Measurements from ENCODE around the gene CTTNBP2.

CTTNBP2 gene

DNA sequence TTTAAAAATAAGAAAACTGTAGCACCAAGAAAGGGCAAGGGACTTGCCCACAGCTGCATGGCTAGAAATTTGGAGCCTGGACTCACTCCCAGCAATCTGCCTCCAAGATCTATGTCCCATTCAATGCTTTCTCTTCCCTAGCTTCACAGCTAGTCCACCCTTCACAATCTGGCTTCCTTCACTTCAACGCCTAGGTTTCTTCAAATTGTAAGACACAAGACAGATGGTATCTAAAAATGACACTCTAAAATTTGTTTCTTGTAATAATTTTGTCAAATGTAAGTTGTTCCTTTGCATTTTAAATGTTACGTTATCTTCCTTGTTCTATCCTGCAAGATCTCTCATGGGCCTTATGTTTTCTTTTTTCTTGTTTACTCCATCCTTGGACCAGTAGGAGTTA, 48.6 kb downstream of the CTTNBP2 start:
- no peak for DNase-seq

DNA sequence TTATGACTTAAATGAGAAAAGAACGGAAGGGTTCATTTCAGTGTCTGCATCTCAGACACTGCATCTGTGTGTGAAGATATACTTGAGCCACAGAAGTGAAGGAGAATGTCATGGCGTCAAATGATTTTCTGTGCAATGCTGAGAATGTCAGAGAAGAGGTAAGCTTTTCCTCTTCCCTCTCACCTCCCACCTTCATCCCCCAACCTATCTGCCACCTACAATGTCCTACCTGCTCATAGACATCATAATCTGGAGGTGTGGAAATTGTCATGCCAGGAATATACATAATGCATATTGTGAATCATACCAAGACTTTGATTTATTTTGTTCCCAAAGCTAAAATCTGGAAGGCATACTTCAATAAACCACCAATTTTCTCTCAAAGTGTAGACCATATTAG, 53.7 kb downstream of the CTTNBP2 start:
- DNase-seq: no peak

DNA sequence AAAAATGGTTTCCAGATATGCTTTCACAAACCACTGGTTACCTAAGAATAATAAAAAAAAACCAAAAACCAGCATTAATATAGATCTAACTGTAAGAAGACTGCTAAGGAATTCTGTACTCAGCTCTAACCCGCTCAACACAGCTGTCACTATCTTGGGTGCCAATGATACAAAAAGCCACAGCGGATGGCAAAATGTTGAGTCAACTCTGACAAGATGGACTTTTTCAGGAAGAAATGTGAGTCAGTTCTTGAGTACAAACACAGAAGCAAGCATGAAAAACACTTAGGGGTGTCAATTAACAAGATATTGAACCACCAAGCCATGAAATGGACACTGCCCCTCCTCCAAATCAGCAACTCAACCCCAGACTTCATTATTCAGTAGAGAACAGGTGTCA, 55.0 kb downstream of the CTTNBP2 start:
- DNase-seq: no peak

DNA sequence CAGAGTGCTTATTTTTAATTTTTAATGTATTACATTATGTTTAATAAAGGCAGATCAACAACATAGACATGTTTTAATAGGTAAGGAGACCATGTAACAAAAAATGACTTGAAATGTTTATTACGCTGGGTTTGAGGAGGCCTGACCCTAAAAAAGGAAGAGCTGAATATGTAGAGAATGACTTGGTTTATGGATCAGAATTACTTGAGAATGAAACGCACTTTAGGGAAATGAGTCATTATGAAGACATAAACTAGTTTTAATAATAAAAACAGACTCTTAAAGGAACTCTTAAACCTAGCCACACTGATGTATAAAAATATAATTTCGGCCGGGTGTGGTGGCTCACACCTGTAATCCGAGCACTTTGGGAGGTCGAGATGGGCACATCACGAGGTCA, 56.5 kb downstream of the CTTNBP2 start:
- no peak for DNase-seq

DNA sequence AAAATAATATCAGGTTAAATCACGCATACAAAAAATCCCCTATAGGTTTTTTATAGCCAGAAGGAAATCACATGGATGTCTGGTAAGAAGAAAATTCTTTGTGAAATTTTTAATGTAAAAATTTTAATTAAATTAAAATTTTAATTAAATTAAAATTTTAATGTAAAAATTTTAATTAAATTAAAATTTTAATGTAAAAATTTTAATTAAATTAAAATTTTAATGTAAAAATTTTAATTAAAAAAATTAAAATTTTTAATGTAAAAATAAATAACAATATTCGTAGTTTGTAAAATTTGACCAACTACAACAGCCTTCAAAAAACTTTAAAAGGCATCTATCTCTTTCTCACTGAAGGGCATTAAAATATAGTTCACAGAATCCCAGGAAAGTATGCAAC, 61.5 kb downstream of the CTTNBP2 start:
- DNase-seq: no peak

DNA sequence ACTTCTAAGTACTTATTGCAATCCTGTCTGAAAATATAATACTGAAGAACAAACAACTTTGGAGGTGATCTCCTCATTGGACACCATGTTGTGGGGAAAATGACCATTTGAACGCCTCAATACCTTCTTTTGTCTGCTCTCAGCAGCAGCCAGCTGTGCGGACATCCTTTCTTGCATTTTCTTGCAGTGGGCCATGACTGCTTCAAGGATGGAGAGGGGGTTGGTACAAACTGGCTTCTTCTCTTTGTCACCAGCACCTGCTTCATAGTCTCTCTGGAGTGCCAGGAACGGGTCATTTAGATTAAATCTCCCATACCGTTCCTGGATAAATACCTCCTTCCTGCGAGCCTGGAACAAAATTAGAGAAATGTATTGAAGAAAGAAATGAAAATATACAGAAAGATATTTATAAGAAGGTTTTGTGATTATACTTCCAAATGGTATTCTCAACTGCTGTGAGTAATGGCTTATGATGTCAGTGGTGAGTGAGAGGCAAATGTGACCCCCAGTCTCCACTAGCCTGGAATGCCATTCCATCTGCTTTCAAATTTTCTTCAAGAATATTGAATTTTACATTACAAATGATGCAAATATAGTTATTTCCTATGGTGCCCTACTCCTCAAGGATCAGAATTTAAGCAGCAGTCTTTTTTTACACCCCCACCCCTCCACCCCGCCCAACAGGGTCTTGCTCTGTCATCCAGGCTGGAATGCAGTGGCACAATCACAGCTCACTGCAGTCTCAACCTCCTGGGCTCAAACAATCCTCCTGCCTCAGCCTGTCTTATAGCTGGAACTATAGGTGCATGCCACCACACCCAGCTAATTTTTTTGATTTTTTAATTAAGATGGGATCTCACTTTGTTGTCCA, 62.4 kb downstream of the CTTNBP2 start:
- no peak for DNase-seq

DNA sequence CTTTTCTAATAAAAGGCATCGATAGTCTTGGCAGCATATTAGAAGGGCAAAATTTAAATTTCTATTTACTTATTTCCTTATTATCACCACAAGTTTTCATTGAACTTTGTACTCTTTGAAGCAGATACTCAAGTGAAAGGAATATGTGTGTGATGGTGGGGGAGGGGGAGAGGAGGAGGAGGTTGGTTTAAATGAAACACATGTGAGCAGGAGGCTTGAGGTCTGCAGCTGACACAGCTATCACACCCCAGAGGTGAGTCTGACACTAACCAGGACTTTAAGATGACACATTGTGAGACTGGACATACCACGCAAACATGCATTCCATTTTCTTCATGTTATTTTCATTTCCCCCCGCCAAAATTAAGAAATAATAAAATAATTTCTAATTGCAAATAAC, 63.3 kb downstream of the CTTNBP2 start:
- peak; percentile 65 for DNase-seq

DNA sequence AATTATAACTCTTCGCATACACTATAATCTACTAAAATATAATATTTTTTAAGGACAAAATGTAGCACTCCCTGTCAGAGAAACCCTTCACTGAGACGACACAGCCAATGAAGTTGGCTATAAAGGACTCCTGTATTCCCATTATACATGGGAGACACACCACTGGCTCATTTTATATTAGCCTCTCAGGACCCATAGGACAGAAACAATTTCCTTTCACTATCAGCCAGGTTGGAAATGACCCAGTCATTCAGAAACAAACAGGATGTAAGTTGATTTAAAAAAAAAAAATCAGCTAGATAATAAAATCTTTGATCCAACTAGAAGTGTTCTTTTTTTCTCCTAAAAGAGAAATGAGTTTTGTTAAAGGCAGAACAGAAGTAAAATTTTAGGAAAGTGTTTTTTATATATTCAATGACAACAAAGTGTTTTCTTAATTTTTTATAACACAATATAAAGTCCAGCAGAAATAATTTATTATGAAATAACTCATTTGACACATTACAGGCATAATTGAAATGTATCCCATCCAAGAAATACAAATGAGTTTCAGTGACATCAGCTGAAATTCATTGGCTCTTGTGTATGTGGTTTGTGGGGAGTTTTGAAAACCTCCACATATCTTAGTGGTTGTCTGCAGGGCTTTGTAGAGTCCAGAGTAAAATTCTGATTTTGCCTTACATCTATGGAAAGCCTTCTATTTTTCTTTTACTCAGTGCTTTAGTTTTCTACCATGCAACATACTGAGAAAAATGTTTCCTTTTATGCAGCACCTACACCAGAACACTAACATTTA, 64.1 kb downstream of the CTTNBP2 start:
- no peak for DNase-seq

DNA sequence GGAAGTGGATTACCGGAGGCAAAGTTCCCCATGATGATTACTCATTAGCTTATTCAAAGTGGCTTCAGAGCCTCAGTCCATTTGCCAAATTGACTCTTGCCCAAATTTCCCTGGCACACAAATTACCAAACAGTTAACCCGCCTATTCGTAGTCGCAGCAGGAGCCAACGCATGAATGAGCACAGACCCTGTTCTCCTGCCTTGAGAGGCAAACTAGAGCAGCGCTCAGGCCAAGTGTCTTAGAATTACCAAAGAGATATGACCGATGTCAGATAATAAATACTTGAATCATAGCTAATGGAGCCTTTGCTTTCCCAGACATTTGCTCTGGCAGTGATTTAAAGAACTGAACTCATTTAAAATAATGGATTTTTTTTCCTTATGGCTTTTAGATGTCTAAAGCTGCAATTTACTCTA, 64.9 kb downstream of the CTTNBP2 start:
- DNase-seq: no peak

DNA sequence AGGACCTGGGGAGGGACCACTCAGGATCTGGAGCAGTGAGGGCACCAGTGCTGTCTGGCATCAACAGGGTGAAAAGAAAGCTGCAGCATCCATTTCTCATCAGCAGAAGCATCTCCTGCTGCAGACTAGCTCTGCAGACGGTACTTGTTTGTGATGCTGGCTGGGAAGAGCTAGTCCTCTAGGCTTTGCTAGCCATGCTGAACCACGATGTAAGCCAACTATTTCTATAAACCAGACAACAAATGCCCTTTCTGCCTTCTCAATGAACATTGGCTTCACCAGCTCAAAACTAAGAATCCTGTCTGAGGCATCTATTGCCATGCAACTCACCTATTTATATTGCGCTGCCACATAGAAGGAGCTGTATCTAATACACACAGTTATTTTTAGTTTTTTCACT, 65.6 kb downstream of the CTTNBP2 start:
- no peak for DNase-seq

DNA sequence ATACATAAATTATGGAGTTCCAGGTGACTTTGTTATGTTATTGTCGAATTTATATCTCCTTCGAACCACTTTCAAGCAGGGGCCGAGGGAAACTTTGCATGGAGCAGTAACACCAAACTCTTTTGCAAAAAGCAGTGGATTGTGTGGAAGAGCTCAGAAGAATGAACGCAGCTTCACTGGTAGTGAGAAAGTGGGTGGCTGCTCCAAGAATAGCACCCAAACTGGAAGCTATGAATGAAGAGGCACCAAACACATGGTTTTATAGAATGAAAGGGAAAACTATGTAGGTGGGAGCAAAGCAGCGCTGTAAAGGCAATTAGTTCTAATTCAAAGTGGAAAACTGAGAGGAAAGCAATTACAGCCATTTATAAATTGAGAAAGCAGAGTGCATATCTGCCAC, 67.2 kb downstream of the CTTNBP2 start:
- no peak for DNase-seq

DNA sequence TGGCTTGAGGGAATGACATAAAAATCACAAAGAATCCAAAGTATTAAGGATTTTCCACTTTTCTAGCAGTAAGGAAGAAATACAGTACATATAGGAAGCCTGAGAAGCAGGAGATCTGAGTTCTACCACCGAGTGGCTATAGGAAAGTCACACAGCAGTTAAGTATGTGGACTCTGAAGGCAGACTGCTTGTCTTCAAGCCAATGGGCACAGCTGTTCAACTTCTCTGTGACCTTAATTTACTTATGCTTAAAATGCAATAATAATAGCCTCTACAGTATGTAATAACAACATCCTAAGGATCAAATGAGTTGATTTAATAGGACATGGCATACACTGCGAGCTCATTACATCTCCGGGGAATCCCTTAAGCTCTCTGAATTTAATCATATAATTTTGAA, 68.0 kb downstream of the CTTNBP2 start:
- DNase-seq: no peak

DNA sequence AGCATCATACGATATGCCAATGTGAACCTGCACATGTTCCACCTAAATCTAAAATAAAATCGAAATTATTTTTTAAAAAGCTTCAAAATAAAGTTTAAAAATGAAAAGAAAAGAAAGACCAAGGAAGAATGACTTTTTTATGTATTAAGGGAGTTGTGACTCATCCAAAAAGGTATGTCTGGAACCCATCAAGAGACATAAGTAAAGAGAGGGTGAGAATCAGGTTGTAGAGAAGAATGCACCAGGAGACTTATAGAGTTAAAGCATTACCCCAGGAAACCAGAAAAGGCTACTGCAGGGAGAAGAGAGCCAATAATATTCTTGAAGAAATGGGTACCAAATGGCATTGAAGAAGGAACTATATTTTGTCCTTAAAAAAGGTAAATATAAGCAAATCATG, 69.8 kb downstream of the CTTNBP2 start:
- no peak for DNase-seq

DNA sequence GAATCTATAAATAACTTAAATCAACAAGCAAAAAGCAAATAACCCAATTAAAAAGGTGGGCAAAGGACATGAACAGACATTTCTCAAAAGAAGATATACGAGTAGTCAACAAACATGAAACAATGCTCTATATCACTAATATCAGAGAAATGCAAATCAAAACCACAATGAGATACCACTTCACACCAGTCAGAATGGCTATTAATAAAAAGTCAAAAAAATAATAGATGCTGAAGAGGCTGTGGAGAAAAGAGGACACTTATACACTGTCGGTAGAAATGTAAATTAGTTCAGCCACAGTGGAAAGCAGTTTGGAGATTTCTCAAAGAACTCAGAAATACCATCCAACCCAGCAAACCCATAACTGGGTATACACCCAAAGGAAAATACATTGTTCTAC, 70.6 kb downstream of the CTTNBP2 start:
- DNase-seq: no peak

DNA sequence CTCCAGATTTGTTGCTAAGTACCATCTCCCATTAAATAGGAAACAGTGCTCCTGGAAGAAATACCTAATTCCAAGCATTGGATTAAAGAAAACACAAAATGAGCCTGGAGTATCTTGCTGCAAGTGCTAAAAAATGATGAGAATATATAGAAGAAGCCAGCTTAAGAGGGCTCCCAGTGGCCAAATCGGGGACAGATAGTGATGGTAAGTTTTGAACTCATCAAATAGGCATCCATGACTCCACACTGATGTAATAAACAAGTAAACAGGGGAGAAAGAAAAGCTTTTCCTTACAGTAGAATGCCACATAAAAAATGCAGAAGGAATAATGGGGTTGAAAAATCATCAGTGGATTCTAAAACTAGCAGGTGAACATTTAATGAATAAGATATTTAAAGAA, 72.4 kb downstream of the CTTNBP2 start:
- no peak for DNase-seq

DNA sequence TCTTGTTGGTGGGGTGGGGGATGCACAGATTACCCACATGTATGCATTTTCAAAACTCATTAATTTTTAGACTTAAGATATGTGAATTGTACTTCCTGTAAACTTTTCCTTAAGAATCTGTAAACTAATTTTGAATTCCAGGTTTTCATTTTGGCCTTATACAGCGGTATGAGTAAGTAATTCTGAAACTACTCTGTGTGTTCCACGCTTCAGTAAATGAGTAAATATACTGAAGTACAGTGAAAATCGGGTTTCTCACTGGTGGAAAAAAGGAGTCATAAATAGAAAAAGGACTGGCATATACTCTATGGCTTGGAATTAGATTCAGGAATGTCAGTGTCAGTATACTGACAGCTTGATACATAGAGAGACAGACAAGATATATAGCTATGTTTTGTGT, 72.8 kb downstream of the CTTNBP2 start:
- DNase-seq: no peak

DNA sequence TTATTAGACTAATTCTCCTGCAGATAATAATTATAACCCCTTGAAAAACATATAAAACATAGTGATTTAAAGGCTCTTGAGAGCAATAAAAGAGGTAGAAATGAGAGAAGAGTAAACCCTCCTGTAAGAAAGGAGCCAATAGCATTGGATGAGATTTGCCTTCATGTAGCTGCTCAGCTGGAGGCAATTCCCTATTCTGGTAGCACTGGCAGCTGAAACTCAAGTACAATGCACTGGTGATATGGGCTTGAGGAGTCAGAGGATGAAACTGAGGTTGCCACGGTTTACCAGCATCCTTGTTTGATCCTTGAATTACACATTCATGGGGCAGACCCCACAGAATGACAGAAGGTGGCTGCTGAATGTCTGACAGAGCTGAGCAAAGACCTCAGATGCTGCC, 76.4 kb downstream of the CTTNBP2 start:
- DNase-seq: no peak

DNA sequence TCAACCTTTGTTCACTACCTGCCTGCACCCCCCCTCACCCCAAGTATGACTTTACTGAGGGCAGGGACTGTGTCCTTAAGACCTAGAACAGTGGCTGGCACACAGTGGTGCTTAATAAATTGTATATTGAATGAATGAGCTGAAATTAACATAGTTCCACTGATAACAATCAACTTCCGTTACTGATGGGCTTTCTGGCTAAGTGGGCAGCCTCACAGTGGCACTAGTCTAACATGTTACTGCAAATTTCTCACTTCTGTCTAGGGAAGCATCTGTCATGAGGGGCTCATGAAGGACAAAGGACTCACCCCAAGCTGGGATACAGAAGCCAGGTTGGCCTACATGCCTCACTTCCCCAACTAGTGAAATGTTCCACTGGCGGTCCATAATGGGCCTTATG, 79.3 kb downstream of the CTTNBP2 start:
- DNase-seq: no peak

DNA sequence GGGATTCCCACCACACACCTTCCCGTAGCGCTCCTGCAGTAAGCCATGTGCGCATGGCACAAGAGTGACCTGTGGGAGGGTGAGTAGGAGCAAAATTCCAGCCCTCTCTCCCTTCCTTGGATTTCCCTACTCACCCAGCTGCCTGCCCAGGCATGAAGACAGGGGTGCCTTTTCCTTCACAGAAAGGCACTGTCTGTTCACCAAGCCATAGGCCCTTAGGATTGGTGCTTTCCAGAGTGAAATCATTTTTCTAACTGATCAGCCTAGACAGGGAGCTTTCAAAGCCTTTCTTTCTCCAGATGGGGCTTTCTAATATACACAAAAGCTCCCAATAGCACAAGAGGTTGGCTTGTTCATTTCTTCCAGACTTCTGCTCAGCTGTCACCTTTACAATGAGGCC, 79.7 kb downstream of the CTTNBP2 start:
- DNase-seq: no peak

DNA sequence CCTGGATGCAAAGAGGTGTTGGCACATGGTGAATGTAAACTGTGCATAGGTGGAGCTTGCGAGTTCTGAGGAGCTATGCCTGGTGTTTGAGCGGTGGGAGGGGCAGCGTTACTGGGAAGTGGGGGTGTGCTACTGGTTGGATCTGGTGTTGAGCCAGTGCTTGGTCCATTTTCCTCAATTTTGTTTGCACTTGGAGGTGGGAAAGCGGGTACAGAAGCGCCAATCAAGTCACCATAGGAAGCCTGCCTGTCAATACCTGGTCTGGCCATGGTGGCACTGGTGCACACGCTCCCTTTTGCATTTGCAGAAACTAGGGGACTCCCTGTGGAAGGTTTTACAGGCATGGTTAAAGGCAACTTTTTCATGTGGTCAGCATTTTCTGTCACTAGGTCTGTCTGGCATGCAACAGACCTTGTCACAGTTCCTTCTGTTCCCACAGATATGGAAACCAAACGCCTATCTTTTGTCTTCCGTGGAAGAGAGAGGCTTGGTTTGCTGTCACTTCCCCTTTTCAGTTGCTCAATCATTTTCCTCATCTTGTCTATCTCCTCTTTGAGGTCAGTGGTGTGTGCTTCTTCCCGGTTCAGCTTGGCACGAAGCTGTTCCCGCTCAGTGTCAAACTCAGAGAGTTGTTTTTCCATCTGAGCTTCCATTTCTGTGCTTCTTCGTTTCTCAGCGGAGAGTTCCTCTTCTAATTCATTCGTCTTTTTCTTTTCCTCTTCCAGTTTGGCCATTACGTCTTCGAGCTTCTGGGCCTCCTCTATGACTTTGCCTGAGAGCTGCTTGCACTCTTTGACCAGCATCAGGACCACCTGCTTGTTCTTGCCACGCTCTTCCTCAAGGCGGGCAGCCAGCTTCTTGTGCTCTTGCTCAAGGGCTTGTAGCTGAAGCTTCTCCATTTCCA, 81.1 kb downstream of the CTTNBP2 start:
- DNase-seq: no peak

DNA sequence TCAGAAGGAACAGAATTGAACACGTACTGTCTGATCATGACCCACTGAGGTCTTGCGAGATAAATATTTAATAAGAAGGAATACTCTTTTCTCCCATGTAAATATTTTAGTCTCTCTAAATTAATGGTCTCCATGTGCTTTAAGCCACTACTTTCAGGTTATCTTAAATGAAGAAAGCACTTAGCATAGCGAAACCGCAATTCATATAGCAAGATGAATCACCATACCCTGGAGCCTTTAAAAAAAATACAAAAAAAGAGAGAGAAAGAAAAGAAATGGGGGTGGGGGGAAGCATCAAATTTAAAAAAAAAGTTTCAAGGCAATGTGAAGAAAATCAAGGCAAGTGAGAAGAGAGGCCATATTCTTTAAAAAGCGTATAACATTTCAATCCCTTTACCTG, 82.5 kb downstream of the CTTNBP2 start:
- no peak for DNase-seq

DNA sequence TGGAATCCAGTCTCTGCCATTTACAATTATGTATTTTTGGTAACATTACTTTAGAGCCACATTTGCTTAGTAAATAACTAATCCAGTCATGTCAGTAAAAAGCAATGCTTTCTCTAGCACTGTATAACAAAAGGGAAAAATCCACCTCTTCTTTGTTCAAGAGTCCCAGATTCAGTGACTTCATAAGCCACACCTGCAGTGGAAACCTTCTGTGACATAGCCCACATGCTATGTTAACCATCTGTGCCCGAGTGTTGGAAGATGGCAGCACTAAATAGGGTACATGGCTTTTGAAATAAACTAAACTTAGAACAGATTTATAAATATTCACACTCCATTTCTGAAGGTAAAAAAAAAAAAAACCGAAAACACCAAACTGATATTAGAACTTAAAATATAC, 83.0 kb downstream of the CTTNBP2 start:
- no peak for DNase-seq

DNA sequence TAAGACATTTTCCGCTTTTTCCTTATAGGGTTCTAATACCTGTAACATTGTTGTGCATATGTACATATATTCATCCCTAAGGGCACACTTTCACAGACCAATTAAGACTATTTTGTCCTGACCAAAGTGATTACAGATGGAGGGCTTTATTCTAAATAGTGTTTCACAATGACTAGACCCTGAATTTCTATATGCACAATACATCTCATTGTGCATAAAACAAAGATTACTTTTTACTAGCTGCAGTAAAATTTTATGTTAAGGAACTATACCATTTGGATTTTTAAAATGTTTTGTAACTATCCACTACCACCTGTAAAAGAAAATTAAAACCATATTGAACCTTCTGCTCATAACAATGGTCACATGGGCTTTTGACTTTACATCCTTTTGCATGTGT, 87.8 kb downstream of the CTTNBP2 start:
- DNase-seq: no peak
